NK-92 treated with Interleukin-12 subunit alpha and Interleukin-12 subunit beta, amount 100 ng/mL, for 24 hours (cell line): ENCODE data around the gene USP17L22.
"Not testable (repeated sequence)": the region's sequence is repeated elsewhere in the genome, so short reads cannot be mapped to it uniquely, and the experiment has no call there.

Source experiments
- DNase-seq: peaks from one replicate; lab custom pipeline; 2025; lab: John Stamatoyannopoulos, UW

Gene USP17L22, protein sequence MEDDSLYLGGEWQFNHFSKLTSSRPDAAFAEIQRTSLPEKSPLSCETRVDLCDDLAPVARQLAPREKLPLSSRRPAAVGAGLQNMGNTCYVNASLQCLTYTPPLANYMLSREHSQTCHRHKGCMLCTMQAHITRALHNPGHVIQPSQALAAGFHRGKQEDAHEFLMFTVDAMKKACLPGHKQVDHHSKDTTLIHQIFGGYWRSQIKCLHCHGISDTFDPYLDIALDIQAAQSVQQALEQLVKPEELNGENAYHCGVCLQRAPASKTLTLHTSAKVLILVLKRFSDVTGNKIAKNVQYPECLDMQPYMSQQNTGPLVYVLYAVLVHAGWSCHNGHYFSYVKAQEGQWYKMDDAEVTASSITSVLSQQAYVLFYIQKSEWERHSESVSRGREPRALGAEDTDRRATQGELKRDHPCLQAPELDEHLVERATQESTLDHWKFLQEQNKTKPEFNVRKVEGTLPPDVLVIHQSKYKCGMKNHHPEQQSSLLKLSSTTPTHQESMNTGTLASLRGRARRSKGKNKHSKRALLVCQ

DNA sequence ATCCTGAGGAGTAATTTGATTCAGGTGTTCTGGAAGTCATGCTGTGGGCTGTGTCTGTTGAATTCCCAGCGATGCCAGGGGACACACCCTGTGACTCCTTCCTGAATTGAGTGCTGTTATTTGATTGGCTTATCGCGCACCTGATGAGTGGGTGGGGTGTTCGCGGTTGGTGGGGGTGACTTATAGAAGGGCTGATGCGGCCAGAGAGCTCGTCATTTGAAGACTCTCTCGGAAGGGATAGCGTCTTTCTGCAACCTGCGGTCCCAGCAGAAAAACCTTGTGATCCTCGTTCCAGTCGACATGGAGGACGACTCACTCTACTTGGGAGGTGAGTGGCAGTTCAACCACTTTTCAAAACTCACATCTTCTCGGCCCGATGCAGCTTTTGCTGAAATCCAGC, at the start of gene USP17L22:
Gene USP17L22 (plus strand): TSS at position 301 of the 400 bp plus-strand sequence. CDS start 0 bp downstream, at position 301.
- not testable (repeated sequence) for DNase-seq

DNA sequence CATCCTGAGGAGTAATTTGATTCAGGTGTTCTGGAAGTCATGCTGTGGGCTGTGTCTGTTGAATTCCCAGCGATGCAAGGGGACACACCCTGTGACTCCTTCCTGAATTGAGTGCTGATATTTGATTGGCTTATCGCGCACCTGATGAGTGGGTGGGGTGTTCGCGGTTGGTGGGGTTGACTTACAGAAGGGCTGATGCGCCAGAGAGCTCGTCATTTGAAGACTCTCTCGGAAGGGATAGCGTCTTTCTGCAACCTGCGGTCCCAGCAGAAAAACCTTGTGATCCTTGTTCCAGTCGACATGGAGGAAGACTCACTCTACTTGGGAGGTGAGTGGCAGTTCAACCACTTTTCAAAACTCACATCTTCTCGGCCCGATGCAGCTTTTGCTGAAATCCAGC, 47.6 kb upstream of the USP17L22 start, which contains the start of gene USP17L12:
Gene USP17L12 (plus strand): TSS at position 301 of the 400 bp plus-strand sequence. CDS start 0 bp downstream, at position 301.
- DNase-seq = not testable (repeated sequence)

DNA sequence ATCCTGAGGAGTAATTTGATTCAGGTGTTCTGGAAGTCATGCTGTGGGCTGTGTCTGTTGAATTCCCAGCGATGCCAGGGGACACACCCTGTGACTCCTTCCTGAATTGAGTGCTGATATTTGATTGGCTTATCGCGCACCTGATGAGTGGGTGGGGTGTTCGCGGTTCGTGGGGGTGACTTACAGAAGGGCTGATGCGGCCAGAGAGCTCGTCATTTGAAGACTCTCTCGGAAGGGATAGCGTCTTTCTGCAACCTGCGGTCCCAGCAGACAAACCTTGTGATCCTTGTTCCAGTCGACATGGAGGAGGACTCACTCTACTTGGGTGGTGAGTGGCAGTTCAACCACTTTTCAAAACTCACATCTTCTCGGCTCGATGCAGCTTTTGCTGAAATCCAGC, 42.8 kb upstream of the USP17L22 start, which contains the start of gene USP17L13:
Gene USP17L13 (plus strand): TSS at position 301 of the 400 bp plus-strand sequence. CDS start 0 bp downstream, at position 301.
- DNase-seq = not testable (repeated sequence)

DNA sequence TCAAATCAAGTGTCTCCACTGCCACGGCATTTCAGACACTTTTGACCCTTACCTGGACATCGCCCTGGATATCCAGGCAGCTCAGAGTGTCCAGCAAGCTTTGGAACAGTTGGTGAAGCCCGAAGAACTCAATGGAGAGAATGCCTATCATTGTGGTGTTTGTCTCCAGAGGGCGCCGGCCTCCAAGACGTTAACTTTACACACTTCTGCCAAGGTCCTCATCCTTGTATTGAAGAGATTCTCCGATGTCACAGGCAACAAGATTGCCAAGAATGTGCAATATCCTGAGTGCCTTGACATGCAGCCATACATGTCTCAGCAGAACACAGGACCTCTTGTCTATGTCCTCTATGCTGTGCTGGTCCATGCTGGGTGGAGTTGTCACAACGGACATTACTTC, 37.2 kb upstream of the USP17L22 start:
- not testable (repeated sequence) for DNase-seq

DNA sequence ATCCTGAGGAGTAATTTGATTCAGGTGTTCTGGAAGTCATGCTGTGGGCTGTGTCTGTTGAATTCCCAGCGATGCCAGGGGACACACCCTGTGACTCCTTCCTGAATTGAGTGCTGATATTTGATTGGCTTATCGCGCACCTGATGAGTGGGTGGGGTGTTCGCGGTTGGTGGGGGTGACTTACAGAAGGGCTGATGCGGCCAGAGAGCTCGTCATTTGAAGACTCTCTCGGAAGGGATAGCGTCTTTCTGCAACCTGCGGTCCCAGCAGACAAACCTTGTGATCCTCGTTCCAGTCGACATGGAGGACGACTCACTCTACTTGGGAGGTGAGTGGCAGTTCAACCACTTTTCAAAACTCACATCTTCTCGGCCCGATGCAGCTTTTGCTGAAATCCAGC, 33.3 kb upstream of the USP17L22 start, which contains the start of gene USP17L15:
Gene USP17L15 (plus strand): TSS at position 301 of the 400 bp plus-strand sequence. CDS start 0 bp downstream, at position 301.
- not testable (repeated sequence) for DNase-seq

DNA sequence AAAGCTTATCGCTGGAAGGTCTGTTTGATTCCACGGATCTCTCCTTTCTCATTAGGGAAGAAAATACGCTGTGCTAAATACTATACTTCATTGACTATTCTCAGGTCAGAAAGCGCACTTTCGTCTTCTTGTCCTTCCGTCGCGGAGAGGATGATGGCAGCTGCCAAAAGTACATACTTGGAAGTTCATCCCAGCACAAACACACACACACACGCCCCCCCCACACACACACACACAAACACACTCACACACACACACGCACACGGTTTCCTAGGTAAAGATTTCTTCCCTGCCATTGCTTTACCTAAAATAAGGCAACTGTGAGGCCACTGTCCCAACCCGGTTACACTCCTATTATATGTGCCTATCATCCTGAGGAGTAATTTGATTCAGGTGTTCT, 29.0 kb upstream of the USP17L22 start:
- DNase-seq = not testable (repeated sequence)

DNA sequence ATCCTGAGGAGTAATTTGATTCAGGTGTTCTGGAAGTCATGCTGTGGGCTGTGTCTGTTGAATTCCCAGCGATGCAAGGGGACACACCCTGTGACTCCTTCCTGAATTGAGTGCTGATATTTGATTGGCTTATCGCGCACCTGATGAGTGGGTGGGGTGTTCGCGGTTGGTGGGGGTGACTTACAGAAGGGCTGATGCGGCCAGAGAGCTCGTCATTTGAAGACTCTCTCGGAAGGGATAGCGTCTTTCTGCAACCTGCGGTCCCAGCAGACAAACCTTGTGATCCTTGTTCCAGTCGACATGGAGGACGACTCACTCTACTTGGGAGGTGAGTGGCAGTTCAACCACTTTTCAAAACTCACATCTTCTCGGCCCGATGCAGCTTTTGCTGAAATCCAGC, 23.8 kb upstream of the USP17L22 start, which contains the start of gene USP17L17:
Gene USP17L17 (plus strand): TSS at position 301 of the 400 bp plus-strand sequence. CDS start 0 bp downstream, at position 301.
- not testable (repeated sequence) for DNase-seq

DNA sequence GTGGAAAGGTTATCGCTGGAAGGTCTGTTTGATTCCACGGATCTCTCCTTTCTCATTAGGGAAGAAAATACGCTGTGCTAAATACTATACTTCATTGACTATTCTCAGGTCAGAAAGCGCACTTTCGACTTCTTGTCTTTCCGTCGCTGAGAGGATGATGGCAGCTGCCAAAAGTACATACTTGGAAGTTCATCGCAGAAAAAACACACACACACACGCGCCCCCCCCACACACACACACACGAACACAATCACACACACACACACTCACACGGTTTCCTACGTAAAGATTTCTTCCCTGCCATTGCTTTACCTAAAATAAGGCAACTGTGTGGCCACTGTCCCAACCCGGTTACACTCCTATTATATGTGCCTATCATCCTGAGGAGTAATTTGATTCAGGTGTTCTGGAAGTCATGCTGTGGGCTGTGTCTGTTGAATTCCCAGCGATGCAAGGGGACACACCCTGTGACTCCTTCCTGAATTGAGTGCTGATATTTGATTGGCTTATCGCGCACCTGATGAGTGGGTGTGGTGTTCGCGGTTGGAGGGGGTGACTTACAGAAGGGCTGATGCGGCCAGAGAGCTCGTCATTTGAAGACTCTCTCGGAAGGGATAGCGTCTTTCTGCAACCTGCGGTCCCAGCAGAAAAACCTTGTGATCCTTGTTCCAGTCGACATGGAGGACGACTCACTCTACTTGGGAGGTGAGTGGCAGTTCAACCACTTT, 19.3 kb upstream of the USP17L22 start, which contains the start of gene USP17L18:
Gene USP17L18 (plus strand): TSS at position 678 of the 728 bp plus-strand sequence. CDS start 0 bp downstream, at position 678.
- DNase-seq = not testable (repeated sequence)

DNA sequence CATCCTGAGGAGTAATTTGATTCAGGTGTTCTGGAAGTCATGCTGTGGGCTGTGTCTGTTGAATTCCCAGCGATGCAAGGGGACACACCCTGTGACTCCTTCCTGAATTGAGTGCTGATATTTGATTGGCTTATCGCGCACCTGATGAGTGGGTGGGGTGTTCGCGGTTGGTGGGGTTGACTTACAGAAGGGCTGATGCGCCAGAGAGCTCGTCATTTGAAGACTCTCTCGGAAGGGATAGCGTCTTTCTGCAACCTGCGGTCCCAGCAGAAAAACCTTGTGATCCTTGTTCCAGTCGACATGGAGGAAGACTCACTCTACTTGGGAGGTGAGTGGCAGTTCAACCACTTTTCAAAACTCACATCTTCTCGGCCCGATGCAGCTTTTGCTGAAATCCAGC, 14.3 kb upstream of the USP17L22 start, which contains the start of gene USP17L19:
Gene USP17L19 (plus strand): TSS at position 301 of the 400 bp plus-strand sequence. CDS start 0 bp downstream, at position 301.
- DNase-seq = not testable (repeated sequence)

DNA sequence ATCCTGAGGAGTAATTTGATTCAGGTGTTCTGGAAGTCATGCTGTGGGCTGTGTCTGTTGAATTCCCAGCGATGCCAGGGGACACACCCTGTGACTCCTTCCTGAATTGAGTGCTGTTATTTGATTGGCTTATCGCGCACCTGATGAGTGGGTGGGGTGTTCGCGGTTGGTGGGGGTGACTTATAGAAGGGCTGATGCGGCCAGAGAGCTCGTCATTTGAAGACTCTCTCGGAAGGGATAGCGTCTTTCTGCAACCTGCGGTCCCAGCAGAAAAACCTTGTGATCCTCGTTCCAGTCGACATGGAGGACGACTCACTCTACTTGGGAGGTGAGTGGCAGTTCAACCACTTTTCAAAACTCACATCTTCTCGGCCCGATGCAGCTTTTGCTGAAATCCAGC, 9.6 kb upstream of the USP17L22 start, which contains the start of gene USP17L20:
Gene USP17L20 (plus strand): TSS at position 301 of the 400 bp plus-strand sequence. CDS start 0 bp downstream, at position 301.
- DNase-seq = not testable (repeated sequence)

DNA sequence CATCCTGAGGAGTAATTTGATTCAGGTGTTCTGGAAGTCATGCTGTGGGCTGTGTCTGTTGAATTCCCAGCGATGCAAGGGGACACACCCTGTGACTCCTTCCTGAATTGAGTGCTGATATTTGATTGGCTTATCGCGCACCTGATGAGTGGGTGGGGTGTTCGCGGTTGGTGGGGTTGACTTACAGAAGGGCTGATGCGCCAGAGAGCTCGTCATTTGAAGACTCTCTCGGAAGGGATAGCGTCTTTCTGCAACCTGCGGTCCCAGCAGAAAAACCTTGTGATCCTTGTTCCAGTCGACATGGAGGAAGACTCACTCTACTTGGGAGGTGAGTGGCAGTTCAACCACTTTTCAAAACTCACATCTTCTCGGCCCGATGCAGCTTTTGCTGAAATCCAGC, 4.8 kb upstream of the USP17L22 start, which contains the start of gene USP17L21:
Gene USP17L21 (plus strand): TSS at position 301 of the 400 bp plus-strand sequence. CDS start 0 bp downstream, at position 301.
- DNase-seq = not testable (repeated sequence)

DNA sequence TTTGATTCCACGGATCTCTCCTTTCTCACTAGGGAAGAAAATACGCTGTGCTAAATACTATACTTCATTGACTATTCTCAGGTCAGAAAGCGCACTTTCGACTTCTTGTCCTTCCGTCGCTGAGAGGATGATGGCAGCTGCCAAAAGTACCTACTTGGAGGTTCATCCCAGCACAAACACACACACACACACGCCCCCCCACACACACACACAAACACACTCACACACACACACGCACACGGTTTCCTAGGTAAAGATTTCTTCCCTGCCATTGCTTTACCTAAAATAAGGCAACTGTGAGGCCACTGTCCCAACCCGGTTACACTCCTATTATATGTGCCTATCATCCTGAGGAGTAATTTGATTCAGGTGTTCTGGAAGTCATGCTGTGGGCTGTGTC, 4.3 kb downstream of the USP17L22 start:
- not testable (repeated sequence) for DNase-seq
